Activated gamma-delta T cell treated with anti-CD3 and anti-CD28 coated beads, Interleukin-2, amount 50 U/mL, for 16 hours (primary cell): ENCODE measurements around the gene INO80E.

ENCODE experiments used
- DNase-seq: peaks from one replicate; pipeline ENCODE4 v3.0.0-alpha.2; 2020; ENCODE audit warnings: low read depth

The INO80E gene

GRCh38 chr16:29975811-29976511, 20.1 kb upstream of the INO80E start:
- no peak for DNase-seq

GRCh38 chr16:29977063-29977825, 18.8 kb upstream of the INO80E start:
- no peak for DNase-seq

- DNase-seq = no peak
These were observed 18.0 kb upstream of the INO80E start for GRCh38 chr16:29978081-29978480.

- DNase-seq = no peak
These were observed 17.3 kb upstream of the INO80E start for GRCh38 chr16:29978564-29979270.

- no peak for DNase-seq
These were observed 13.3 kb upstream of the INO80E start for GRCh38 chr16:29982560-29983419.

- DNase-seq = no peak
These were observed 12.5 kb upstream of the INO80E start for GRCh38 chr16:29983420-29984136.

GRCh38 chr16:29984137-29984763, 11.8 kb upstream of the INO80E start:
- no peak for DNase-seq

- no peak for DNase-seq
These were observed 11.3 kb upstream of the INO80E start for GRCh38 chr16:29984764-29985147.

- DNase-seq = no peak
These were observed 10.7 kb upstream of the INO80E start for GRCh38 chr16:29985271-29985811.

GRCh38 chr16:29986231-29986630, 9.8 kb upstream of the INO80E start:
- DNase-seq = no peak

- DNase-seq = no peak
These were observed 9.1 kb upstream of the INO80E start for GRCh38 chr16:29986931-29987330.

GRCh38 chr16:29987371-29988085, 8.5 kb upstream of the INO80E start:
- DNase-seq = no peak

GRCh38 chr16:29988346-29989075, 7.5 kb upstream of the INO80E start:
- no peak for DNase-seq

GRCh38 chr16:29989111-29989858, 6.8 kb upstream of the INO80E start:
- no peak for DNase-seq

- DNase-seq = no peak
These were observed 6.0 kb upstream of the INO80E start for GRCh38 chr16:29990034-29990433.

- DNase-seq = no peak
These were observed 5.0 kb upstream of the INO80E start for GRCh38 chr16:29990883-29991570.

GRCh38 chr16:29991571-29991904, 4.5 kb upstream of the INO80E start:
- DNase-seq = no peak

- DNase-seq = no peak
These were observed 3.6 kb upstream of the INO80E start for GRCh38 chr16:29992344-29992967.
